ENCODE data around the gene GABRB1. TPM values are rescaled to one million over a fixed set of nuclear protein-coding genes. Genes with fewer than 3 reads are reported as not detected.

The GABRB1 gene
- total and polyA plus RNA-seq, 2 of the 8 experiments (the other 6 are each of a cell fraction or from before 2014, with no cell fraction given): 0.22 to 0.38 TPM

DNA sequence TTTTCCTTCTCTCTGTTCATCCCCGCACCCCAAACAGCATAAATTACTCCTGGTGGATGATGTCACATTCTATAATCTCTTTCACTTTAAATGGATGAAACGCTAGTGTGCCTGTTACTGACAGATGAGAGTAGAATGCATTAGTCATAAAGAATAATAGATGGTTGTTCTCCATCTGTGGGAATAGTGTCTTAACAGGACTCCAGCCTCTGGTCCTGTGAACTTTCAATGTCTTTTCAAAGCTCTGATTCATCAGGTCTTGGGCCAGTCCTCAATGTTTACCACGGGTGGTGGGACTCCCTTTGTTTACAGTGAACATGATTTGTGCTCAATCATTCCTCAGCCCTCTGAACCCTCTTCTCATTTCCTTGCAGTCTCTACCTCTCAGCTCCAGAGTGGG lies 182.6 kb downstream of the GABRB1 start:
- Histone ChIP-seq H3K9me3 (ENCODE audit: insufficient read depth in 2 of 2, low read depth in 1 of 2, low read length in 1 of 2) (no peaks in the 10 kb centered on the region), H2AK5ac (ENCODE audit: low read depth, low read length) (no peak overlapping the region), H4K5ac (ENCODE audit: insufficient read length, low read depth, low read length) (no peak overlapping the region), H3K27ac (ENCODE audit: low read depth, low read length) (no peak overlapping the region), H2BK5ac (ENCODE audit: low read depth, low read length) (no peak overlapping the region), H3K18ac (ENCODE audit: extremely low read depth, low read length) (no peak overlapping the region), H2AFZ (ENCODE audit: low read length) (no peak overlapping the region), H4K20me1 (replicated peaks in 1 of 2; ENCODE audit: control insufficient read depth in 1 of 2, insufficient read depth in 2 of 2, low read length in 2 of 2) (no peaks in the 10 kb centered on the region), H3K36me3 (ENCODE audit: control insufficient read depth in 2 of 4, insufficient read depth in 4 of 4, low read length in 3 of 4) (no peaks in the 10 kb centered on the region), H3K23ac (ENCODE audit: insufficient read length) (no peak overlapping the region), H4K8ac (ENCODE audit: extremely low read depth, insufficient read depth, low read length) (no peak overlapping the region), H3K14ac (ENCODE audit: insufficient read length) (no peak overlapping the region), H3K56ac (replicated peaks; ENCODE audit: insufficient read length, low read depth, low read length) (no peak overlapping the region), H3K4ac (replicated peaks; ENCODE audit: insufficient read length, low read depth, low read length) (no peak overlapping the region), H3K79me2 (ENCODE audit: control insufficient read depth in 1 of 2, insufficient read depth in 2 of 2, low read length in 2 of 2) (no peaks in the 10 kb centered on the region), H3K4me3 (ENCODE audit: extremely low read depth in 1 of 4, insufficient read depth in 2 of 4, low read depth in 3 of 4, low read length in 4 of 4) (no peak overlapping the region), H2BK20ac (ENCODE audit: low read length) (no peak overlapping the region), H3K9ac (replicated peaks in 1 of 4; ENCODE audit: extremely low read depth in 1 of 4, low read depth in 3 of 4, low read length in 3 of 4) (no peak overlapping the region), H2BK15ac (ENCODE audit: low read length) (no peak overlapping the region), H3K4me2 (ENCODE audit: insufficient read depth in 1 of 2, low read depth in 2 of 2, low read length in 2 of 2) (no peak overlapping the region), H2BK12ac (ENCODE audit: low read depth, low read length) (no peak overlapping the region), H3K4me1 (replicated peaks in 1 of 4; ENCODE audit: control insufficient read depth in 3 of 4, insufficient read depth in 4 of 4, low read length in 3 of 4) (no peaks in the 10 kb centered on the region), H4K91ac (replicated peaks; ENCODE audit: insufficient read length, low read length) (no peak overlapping the region), H3K79me1 (ENCODE audit: low read depth, low read length) (no peaks in the 10 kb centered on the region), H2BK120ac (replicated peaks; ENCODE audit: low read depth, low read length) (no peak overlapping the region), H3K27me3 (replicated peaks in 1 of 4; ENCODE audit: control insufficient read depth in 3 of 4, extremely low read depth in 1 of 4, insufficient read depth in 3 of 4, low read length in 3 of 4) (no peaks in the 10 kb centered on the region), H3K23me2 (ENCODE audit: low read depth, low read length) (no peaks in the 10 kb centered on the region; the same call in 1 of the 2 replicates)
- CTCF ChIA-PET (ENCODE audit: partially characterized antibody): interaction anchor here (0.7 kb wide), 1 partner anchor 367 kb away, joined by 4 read pairs; no protein-coding TSS in a partner anchor
- POLR2A ChIA-PET (ENCODE audit: partially characterized antibody): no interaction called here
- DNase-seq (ENCODE audit: low read depth in 1 of 2, low spot score in 2 of 2): no peak
- WGBS, 2 experiments (ENCODE audit: extremely low coverage in 1 of 2, insufficient coverage in 1 of 2, insufficient read length in 1 of 2, insufficient replicate concordance in 2 of 2, low coverage in 1 of 2, low lambda C conversion rate in 2 of 2, missing lambda C conversion rate in 1 of 2): 89% methylated on average over 3 of the region's 3 CpGs; no CpG with 5 or more reads in 1 of the 2 experiments
- no peak for FAIRE-seq
- TF ChIP-seq ATF2 (IDR thresholded peaks at IDR 0.05; ENCODE audit: low read length) (no peak), KDM1A (IDR thresholded peaks at IDR 0.05; ENCODE audit: borderline replicate concordance, low read length) (no peak), NRF1 (IDR thresholded peaks at IDR 0.05; ENCODE audit: low read depth, low read length) (no peak), CHD1 (IDR thresholded peaks at IDR 0.05; ENCODE audit: low read depth, low read length) (no peak), TCF12 (IDR thresholded peaks at IDR 0.05; ENCODE audit: low read depth, low read length) (no peak), CBX5 (IDR thresholded peaks at IDR 0.05; ENCODE audit: low read depth, low read length) (no peak), GTF2F1 (IDR thresholded peaks at IDR 0.05; ENCODE audit: borderline replicate concordance, low read depth, low read length) (no peak), POLR2A (IDR thresholded peaks at IDR 0.05; ENCODE audit: control extremely low read depth in 1 of 2, low read depth in 2 of 2, low read length in 2 of 2) (no peak), RNF2 (IDR thresholded peaks at IDR 0.05; ENCODE audit: borderline replicate concordance, low read depth, low read length, missing control alignments, poor library complexity, severe bottlenecking) (no peak), BRCA1 (IDR thresholded peaks at IDR 0.05; ENCODE audit: low read depth, low read length) (no peak), ZNF274 (IDR thresholded peaks at IDR 0.05; ENCODE audit: borderline replicate concordance, extremely low read depth, low read length) (no peak), POU5F1 (IDR thresholded peaks at IDR 0.05; ENCODE audit: low read depth, low read length) (no peak), SIRT6 (IDR thresholded peaks at IDR 0.05; ENCODE audit: low read length) (no peak)
- TF ChIP-seq, protein P1, sequence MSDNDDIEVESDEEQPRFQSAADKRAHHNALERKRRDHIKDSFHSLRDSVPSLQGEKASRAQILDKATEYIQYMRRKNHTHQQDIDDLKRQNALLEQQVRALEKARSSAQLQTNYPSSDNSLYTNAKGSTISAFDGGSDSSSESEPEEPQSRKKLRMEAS (IDR thresholded peaks at IDR 0.05): no peak

Data from H1 (cell line).